HG02588 (cell line): ENCODE data around the gene IFT88.
"Not testable (repeated sequence)": the region's sequence is repeated elsewhere in the genome, so short reads cannot be mapped to it uniquely, and the experiment has no call there.

Experiments used
- ATAC-seq: cut with Tn5 transposase; IDR thresholded peaks from one replicate; pipeline ENCODE4 v1.9.1; 2021; ENCODE audit warnings: mild to moderate bottlenecking, moderate library complexity; ENCODE audit not compliant: unreplicated experiment

Gene IFT88

GRCh38 chr13:20616059-20616797 is 49.3 kb downstream of the IFT88 start:
- ATAC-seq, result no peak

GRCh38 chr13:20623000-20623399 is 56.0 kb downstream of the IFT88 start:
- no peak for ATAC-seq

- ATAC-seq, result no peak
Observed at GRCh38 chr13:20624213-20624612, 57.3 kb downstream of the IFT88 start.

- no peak for ATAC-seq
Observed at GRCh38 chr13:20633802-20634201, 66.8 kb downstream of the IFT88 start.

DNA sequence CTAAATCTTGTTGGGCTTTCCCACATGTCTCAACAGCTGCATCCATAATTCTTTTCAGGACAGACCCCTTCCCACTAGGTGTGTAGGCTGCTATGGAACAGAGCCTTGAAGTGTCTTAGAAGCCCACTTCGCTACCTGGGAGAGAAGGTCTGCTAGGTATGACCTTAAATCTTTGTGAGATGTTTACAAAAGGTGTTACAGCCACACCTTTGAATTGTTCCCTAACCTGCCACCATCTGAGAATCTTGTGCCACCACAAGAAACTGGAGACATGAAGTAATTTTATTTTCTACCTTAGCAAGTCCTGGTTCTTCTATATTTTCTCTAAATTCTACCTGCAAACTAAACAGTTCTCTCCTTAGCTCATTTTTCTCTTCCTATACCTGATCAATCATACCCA is 69.1 kb downstream of the IFT88 start:
- no peak for ATAC-seq

DNA sequence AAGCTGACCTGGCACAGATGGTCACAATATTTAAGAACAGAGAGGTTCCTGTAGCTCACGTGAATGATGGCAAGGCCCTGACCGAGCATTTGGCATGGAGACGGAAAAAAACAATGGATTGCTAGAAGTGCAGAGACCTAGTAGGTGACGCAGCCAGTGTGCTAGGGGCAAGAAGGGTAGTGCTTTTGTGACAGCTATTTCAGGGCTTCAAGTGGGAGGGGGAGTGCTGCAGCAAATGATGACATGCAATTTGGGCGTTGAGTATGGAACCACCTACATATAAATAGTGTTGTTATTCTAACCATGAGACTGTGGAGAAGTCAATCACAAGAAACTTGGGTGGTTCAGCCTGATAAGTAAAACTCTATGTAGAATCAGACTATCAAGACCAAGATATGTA is 70.9 kb downstream of the IFT88 start:
- ATAC-seq, result no peak

- no peak for ATAC-seq
Observed at GRCh38 chr13:20647758-20648157, 80.8 kb downstream of the IFT88 start.

GRCh38 chr13:20652946-20653345 is 86.0 kb downstream of the IFT88 start:
- no peak for ATAC-seq

GRCh38 chr13:20654156-20654555 is 87.2 kb downstream of the IFT88 start:
- ATAC-seq, result no peak

DNA sequence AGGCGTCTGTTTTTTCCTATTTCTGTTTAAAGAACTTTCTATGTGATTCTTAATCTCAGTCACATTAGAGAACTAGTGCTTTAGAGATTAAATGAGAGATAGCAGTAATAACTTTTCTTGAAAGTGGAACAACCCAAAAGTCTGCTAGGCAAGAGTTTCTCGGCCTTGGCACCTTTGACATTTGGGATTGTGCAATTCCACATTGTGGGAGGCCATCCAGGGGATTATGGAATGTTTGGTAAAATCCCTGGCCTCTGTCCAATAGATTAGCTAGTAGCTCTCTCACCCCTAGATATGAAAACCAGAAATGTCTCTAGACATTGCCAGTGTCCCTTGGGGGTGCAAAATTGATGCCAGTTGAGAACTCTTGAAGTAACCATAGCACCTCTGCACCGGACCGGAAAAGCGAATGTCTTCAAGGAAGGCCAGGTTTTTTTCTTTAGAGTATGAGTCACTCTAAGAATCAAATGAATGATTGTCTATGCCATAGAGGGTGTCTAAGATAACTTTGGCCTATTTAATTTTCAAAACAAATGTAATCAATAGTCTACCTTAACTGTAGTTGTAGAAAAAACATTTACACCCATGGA is 91.6 kb downstream of the IFT88 start:
- ATAC-seq, result no peak

DNA sequence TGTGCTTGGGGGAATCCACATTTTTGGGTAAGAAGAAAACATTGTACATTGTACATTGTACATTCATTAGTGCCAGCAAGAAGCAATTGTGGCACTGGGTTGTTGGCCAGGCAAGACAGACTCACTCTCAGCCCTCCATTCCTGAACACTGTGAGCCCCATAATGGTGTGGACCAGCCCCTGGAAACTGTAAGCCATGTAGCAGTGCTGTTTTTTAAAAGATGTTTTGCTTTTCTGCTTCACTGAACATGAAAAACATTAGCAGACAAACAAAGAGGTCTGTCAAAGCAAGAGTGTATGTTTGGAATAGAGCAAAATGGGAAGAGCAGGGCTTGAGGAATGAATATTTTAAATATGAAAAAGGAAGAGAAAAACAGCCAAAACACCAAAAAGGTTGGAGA is 97.4 kb downstream of the IFT88 start:
- no peak for ATAC-seq

- ATAC-seq, result no peak
Observed at GRCh38 chr13:20666948-20667347, 100.0 kb downstream of the IFT88 start.

DNA sequence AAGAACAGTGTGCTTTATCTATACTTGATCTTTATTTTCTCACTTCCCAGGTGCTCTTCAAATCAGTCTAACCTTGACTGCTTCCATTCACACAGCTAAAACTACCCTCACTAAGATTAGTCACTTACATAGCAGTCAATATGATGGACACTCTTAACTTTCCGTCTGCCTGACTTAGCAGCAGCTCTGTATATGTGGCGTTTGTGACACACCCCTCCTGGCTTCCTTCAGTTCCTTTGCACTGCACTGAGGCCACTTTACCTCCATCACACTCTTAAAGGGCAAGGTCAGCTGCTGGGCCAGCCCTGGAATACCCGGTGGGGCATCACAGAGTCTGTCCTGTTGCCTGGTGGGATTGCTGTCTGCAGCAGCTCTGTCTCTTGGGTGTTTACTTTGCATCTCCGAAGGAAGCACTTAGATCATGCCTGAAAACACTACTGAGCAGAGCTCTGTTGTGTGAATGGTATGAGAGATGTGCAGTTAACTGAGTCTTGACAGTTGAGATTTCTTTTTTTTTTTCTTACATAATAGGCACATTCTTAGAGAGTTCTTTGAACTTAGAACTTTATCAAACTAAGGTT is 101.0 kb downstream of the IFT88 start:
- no peak for ATAC-seq

- ATAC-seq, result no peak
Observed at GRCh38 chr13:20669162-20669561, 102.2 kb downstream of the IFT88 start.

DNA sequence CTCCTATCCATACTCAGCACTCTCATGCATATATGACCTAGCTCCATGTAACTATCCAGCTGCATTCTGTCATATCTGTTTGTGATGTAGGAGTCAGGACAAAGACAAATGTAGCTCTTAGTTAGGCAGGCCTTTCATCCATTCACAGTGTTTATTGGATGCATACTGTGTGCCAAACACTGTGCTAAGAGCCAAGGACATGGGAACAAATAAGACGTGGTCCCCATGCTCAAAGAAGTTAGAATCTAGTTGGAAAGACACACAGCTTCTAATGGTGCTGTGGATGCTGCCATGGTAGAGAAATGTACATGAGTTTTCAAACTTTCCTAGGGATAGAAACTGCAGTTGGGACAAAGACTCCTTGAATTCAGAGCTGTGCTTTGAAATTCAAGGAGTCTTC is 104.8 kb downstream of the IFT88 start:
- ATAC-seq, result no peak

DNA sequence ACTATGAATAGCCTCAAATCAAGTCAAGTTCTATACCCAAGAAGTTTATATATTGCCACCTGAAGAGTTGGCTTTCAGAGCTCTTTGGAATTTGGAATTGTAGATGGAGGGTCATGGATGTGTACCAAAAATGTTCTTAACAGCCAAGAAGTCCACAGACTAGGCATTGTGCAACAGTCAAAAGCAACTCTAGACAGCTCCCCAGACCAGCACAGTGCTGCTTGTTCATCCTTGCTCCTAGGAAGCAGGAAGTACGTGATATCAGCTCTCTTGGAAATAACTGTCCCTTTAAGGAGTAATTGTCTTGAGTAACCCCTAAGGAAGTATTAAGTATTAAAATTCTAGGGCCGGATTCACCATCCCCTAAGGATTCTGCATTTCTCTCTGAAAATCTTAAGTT is 105.8 kb downstream of the IFT88 start:
- no peak for ATAC-seq

GRCh38 chr13:20673715-20674114 is 106.8 kb downstream of the IFT88 start:
- no peak for ATAC-seq

- ATAC-seq, result no peak
Observed at GRCh38 chr13:20676213-20676612, 109.3 kb downstream of the IFT88 start.

DNA sequence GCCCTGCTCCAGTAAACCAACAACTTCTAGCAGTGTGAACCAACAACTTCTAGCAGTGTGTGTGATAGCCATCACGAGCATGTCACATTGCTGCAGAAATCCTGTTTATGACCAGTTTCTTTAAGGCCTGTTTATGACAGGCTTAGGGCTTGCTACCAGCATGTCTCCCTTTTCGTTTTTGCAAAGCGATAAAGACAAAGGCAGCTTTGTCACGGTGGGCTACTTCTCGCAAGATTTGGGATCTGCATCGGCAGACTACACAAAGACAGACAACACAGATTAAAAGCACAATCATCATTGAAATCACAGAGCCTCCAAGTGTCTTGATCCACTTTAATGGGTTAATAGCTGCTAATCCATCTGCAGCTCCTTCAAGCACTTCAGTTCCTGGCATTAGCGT is 111.6 kb downstream of the IFT88 start:
- ATAC-seq, result not testable (repeated sequence)

DNA sequence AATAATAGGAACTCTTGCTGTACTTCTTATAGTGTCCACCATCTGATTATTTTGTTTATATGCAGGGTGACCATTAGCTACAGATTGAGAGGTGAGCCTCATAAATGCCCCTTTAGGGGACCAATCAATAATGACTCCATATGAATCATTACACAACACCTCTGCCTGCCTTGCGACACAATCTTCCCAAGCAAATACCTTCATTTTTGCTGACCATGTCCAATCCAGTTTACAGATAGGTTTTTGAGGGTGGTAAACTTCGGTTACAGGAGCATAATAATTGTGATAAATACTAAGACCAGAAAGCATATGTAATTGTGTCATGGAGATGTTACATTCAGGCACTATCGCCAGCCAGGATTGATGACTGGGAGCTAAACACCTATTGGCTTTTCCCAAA is 112.9 kb downstream of the IFT88 start:
- no peak for ATAC-seq

- no peak for ATAC-seq
Observed at GRCh38 chr13:20680416-20681080, 113.6 kb downstream of the IFT88 start.

DNA sequence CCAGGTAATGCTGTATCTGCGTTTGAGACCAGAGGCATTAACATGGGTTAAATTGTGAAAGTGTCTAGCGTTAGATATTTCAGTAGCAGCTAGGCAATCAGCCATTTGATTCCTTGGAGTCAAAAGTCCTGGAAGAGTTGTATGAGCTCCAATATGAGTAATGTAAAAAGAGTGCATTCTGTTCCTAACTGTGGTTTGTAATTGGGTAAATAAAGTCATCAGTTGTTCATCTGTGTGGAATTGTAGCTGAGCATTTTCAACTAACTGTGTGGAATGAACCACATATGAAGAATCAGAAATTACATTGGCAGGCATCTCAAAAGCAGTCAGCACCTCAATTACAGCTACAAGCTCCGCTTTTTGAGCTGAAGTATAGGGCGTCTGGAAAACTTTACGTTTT is 114.5 kb downstream of the IFT88 start:
- not testable (repeated sequence) for ATAC-seq
